GM21423 (cell line): Measurements from ENCODE around the gene SERPINF2.
"Not testable (repeated sequence)": the region's sequence is repeated elsewhere in the genome, so short reads cannot be mapped to it uniquely, and the experiment has no call there.

Experiments used
- ATAC-seq: cut with Tn5 transposase; IDR thresholded peaks from one replicate; pipeline ENCODE4 v1.9.1; 2021; ENCODE audit warnings: mild to moderate bottlenecking, moderate library complexity; ENCODE audit not compliant: unreplicated experiment

SERPINF2 gene

DNA sequence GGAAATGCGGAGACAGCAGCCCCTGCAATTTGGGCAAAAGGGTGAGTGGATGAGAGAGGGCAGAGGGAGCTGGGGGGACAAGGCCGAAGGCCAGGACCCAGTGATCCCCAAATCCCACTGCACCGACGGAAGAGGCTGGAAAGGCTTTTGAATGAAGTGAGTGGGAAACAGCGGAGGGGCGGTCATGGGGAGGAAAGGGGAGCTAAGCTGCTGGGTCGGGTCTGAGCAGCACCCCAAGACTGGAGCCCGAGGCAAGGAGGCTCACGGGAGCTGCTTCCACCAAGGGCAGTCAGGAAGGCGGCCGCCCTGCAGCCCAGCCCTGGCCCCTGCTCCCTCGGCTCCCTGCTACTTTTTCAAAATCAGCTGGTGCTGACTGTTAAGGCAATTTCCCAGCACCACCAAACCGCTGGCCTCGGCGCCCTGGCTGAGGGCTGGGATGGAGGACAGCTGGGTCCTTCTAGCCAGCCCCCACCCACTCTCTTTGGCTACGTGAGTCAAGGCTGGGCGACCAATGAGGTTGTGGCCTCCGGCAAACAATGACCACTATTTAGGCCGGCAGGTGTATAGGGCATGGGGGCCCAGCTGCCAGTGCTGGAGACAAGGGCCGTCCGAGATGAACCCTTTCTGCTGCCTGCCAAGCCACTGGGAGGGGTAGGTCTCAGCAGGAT is 19.7 kb downstream of the SERPINF2 start:
- no peak for ATAC-seq

DNA sequence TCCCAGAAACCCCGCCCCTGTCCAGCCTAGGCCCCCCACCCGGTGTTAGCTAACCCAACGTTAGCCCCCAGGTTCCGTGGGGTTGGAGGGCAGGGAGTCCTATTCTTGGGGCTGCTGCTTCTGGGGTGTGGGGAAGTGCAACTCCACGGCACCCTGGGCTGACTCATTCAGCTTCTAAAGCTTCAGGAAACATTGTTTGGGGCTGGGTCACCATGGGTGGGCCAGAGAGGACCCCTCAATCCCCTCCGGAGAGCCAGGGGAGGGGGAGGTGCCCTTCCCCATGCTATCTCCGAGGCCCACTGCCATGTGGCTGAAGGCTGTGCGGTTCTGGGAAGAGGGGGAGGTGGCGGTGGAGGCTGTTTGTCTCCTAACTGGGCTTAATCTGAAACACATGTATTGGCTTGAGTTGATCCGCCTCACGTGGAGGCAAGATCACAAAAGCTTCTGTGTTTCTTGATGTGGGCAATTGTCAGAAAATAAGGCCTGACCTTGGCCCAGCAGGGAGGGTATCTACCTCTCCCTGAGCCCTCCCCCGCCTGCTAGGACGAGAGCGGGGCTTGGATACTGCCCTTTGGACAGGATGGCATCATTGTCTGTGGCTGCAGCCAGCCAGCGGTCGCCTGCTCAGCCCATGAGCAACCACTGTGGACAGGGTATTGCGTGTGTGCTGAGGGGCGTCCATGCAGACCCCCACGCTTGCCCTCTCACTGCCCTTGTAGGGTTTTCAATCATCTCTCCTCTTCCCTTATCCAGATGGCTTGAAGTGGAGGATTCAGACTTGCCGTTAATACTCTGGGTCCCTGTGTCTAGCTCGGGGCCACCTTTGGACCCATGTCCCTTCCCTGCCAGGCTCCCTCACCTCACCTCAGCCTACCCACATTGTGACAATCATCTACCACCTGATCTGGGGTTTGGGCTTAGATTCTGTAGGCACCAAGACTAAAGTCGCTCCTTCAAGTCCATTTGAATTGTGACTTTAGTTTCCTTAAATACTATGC is 20.5 kb downstream of the SERPINF2 start:
- no peak for ATAC-seq

DNA sequence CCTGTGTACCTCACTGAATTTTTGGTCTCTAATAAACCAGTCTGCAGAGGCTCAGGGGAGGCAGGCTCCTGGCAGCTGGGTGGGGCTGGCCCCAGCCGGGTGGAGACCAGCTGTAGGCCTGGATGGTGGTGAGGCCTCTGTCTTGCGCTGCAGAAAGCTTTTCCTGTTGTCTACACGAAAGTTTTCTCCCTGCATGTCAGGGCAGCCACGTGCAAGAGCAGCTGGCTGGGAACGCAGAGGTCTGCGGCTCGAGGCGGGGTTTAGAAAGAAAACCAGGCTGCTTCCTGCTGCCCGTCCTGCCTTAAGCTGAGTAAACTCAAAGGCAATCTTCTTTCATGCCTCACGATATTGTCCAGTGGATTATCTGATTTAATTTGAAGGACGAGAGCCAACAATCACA is 21.6 kb downstream of the SERPINF2 start:
- ATAC-seq, result no peak

DNA sequence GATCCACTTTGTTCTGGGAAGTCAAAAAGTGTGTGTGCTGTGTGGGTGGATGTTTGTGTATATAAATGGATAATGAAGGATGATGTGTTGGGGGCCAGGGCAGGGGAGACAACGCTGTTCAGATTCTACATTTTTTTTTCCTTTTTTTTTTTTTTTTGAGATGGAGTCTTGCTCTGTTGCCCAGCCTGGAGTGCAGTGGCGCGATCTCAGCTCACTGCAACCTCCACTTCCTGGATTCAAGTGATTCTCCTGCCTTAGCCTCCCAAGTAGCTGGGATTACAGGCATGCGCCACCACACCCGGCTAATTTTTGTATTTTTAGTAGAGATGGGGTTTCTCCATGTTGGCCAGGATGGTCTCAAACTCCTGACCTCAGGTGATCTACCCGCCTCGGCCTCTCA is 22.0 kb downstream of the SERPINF2 start:
- not testable (repeated sequence) for ATAC-seq

DNA sequence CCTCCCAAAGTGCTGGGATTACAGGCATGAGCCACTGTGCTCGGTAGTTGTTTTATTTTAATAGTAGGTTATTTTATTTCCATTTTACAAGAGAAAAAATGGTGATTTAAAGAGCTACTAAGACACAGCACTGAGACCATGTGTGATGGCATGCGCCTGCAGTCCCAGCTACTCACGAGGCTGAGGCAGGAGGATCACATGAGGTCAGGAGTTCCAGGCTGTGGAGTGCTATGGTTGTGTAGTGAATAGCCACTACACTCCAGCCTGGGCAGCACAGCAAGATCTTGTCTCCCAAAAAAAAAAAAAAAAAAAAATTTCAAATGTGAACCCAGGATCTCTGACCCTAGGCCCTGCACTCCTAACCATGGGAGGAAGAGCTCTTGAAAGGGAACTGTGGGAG is 22.9 kb downstream of the SERPINF2 start:
- ATAC-seq, result no peak

DNA sequence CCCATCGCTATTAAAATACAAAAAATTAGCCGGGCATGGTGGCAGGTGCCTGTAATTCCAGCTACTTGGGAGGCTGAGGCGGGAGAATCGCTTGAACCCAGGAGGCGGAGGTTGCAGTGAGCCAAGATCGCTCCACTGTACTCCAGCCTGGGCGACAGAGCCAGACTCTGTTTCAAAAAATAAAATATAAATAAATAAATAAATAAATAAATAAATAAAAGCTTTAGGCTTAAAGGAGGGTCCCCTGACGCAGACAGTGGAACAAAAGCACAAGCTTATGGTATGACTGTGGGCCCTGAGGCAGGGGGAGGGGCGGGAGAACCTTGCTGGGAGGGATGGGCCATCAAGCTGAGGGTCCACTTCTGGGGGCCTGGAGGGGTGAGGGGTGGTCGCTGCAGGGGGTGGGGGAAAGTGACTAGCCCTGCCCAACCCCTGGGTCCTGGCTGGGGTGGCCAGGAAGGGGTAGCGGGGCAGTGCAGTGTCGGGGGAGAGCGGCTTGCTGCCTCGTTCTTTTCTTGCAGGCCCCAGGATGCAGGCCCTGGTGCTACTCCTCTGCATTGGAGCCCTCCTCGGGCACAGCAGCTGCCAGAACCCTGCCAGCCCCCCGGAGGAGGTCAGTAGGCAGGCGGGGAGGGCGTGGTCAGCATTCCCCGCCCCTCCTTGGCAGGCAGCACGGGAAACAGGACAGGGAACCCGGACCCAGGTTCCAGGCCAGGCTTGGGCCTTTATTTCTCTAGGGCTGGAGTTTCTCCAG is 23.9 kb downstream of the SERPINF2 start:
- ATAC-seq, result no peak

DNA sequence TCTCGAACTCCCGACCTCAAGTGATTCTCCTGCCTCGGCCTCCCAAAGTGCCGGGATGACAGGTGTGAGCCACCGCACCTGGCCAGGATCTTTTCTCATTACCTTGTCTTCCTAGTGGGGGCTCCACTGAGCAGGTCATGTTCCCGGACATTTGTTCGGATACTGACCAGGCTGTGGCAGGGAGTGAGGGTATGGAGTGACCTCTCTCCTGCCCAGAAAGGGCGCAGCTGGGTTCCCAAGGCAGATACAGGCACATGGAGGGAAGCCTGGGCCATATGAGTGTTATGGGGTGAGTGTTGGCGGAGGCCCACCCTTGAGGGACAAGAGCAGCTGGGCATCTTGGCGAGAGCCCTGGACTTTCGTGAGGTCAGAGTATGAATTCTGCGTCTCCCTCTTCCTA is 24.7 kb downstream of the SERPINF2 start:
- ATAC-seq, result no peak

DNA sequence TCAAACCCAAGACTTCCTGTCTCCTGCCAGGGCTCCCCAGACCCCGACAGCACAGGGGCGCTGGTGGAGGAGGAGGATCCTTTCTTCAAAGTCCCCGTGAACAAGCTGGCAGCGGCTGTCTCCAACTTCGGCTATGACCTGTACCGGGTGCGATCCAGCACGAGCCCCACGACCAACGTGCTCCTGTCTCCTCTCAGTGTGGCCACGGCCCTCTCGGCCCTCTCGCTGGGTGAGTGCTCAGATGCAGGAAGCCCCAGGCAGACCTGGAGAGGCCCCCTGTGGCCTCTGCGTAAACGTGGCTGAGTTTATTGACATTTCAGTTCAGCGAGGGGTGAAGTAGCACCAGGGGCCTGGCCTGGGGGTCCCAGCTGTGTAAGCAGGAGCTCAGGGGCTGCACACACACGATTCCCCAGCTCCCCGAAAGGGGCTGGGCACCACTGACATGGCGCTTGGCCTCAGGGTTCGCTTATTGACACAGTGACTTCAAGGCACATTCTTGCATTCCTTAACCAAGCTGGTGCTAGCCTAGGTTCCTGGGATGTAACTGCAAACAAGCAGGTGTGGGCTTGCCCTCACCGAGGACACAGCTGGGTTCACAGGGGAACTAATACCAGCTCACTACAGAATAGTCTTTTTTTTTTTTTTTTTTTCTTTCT is 27.3 kb downstream of the SERPINF2 start:
- no peak for ATAC-seq

DNA sequence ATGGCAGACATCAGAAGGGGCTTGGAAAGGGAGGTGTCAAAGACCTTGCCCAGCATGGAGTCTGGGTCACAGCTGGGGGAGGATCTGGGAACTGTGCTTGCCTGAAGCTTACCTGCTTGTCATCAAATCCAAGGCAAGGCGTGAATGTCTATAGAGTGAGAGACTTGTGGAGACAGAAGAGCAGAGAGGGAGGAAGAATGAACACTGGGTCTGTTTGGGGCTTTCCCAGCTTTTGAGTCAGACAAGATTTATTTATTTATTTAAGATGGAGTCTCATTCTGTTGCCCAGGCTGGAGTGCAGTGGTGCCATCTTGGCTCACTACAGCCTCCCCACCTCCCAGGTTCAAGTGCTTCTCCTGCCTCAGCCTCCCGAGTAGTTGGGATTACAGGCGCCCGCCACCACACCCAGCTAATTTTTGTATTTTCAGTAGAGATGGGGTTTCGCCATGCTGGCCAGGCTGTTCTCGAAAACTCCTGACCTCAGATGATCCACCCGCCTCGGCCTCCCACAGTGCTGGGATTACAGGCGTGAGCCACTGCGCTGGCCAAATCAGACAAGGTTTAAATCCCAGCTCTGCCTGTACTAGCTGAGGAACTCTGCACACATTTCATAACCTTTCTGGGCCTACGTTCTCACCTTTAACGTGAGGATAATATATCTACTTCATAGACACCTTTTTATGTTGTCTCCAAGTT is 30.5 kb downstream of the SERPINF2 start:
- not testable (repeated sequence) for ATAC-seq

DNA sequence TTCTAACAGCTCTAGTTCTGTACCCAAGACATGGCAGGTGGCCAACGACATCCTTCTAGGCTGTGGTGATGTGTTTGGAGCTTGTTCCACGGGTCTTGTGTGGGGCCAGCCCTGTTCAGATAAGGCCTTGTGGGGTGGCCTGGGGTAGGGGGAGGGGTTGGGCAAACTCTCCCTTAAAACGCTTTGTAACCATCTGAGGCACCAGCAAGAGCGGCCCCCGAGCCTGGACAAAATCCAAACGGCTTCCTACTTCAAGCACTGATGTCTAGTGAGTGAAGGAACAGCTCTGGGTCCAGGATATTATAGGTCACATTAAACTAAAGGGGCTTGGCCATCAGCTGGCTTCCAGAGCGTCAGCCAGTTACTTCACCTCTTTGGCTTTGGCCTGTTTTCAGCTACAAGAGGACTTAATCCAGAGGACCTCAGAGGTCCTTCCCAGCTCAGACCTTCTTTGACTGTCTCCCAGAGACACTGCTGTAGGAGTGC is 31.1 kb downstream of the SERPINF2 start:
- ATAC-seq, result no peak

DNA sequence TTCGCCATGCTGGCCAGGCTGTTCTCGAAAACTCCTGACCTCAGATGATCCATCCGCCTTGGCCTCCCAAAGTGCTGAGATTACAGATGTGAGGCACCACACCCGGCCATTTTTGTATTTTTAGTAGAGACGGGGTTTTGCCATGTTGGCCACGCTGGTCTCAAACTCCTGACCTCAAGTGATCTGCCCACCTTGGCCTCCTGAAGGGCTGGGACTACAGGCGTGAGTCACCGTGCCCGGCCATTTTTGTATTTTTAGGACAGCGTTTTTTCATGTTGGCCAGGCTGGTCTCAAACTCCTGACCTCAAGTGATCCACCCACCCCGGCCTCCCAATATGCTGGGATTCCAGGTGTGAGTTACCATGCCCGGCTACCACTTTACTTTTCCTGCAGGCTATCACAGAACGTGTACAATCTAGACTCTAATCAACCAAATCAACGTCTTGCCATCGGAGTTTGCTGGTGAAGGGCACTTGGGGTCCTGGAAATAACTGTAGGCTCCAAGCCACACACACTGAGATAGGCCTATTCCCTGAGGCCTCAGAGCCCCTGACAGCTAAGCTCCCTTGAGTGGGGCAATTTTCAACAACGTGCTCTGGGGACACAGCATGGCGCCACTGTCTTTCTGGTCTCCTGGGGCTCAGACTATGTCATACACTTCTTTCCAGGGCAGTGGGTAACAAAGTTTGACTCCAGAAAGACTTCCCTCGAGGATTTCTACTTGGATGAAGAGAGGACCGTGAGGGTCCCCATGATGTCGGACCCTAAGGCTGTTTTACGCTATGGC is 31.9 kb downstream of the SERPINF2 start:
- no peak for ATAC-seq

DNA sequence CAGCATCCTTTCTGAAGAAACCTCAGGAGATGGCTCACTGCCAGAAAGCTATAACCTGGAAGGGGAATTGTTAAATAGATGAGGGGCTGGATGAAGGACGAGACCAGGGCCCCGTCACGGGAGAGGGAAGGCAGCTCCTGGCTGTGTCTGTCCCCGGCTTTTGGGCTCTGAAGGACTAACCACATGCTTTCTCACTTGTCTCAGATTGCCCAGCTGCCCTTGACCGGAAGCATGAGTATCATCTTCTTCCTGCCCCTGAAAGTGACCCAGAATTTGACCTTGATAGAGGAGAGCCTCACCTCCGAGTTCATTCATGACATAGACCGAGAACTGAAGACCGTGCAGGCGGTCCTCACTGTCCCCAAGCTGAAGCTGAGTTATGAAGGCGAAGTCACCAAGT is 33.7 kb downstream of the SERPINF2 start:
- no peak for ATAC-seq

DNA sequence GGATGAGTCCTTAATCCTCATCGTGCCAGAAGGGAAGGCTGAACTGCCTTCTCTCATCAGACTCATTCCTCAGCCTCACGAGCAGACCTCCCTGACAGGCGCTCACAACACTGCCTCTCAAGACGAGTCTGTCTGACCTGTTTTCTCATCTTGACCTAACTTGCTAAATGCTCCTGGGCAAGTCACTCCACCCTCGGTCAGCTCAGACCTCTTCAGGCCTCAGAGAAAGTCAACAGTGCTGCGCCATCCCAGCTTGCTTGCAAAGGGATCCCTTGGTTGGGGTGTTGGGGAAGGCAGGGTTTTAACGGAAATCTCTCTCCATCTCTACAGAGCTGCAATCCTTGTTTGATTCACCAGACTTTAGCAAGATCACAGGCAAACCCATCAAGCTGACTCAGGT is 34.2 kb downstream of the SERPINF2 start:
- ATAC-seq, result no peak

DNA sequence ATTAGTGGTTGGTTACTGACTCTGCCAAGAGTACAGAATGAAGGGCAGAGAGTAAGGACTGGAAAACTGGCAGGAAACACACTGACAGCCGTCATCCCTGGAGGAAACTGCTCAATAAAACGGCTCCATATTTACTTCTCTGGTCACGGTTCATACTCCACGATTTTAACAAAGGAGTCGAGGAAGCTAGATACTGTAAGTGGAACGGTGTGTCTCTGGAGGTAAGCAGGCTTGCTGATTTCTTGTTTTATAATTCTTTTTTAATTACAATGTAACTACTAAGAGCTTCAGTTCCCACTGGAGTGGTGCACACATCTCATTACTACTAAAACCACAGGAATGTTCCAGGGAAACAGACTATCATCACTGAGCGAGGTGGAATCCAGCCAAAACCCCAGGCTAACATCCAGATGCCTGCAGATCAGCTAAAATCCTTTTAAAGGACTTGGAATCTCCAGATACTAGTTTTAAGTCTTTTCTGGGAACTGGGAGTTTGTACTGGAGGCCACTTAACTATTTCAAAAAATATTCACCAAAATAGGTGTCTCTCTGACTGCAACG is 37.0 kb downstream of the SERPINF2 start:
- no peak for ATAC-seq

DNA sequence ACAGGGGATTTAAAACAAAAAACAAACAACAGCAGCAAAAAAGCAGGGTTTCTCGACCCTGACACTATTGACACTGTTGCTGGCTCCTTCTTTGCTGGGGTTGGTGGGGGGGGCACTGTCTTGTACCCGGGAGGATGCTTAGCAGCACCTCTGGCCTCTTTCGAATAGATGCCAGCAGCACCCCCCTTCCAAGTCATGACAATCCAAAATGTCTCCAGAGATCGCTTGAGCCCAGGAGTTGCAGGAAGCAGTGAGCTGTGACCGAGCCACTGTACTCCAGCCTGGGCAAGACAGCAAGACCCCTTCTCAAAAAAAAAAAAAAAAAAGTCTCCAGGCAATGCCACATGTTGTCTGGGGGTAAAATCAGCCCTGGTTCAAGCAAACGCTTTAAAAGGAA is 39.5 kb downstream of the SERPINF2 start:
- ATAC-seq, result no peak

DNA sequence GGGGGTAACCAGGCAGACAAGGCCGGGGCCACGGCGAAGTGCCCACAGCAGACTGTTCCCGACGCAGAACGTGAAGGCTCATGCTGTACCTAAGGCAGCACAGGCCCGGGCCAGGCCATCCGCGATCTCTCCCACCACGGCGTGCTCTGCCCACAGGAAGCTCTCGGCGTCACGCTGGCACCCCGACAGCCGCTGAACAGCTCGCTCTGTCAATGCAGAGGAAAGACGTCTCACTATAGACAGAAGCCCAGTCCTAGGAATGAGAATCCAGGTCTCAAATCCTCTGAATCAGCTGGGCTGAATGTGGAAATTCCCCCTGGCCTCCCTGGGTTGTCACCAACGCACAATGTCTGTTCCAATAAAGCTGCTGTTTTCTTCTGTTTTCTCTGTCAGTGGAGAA is 40.6 kb downstream of the SERPINF2 start:
- no peak for ATAC-seq

DNA sequence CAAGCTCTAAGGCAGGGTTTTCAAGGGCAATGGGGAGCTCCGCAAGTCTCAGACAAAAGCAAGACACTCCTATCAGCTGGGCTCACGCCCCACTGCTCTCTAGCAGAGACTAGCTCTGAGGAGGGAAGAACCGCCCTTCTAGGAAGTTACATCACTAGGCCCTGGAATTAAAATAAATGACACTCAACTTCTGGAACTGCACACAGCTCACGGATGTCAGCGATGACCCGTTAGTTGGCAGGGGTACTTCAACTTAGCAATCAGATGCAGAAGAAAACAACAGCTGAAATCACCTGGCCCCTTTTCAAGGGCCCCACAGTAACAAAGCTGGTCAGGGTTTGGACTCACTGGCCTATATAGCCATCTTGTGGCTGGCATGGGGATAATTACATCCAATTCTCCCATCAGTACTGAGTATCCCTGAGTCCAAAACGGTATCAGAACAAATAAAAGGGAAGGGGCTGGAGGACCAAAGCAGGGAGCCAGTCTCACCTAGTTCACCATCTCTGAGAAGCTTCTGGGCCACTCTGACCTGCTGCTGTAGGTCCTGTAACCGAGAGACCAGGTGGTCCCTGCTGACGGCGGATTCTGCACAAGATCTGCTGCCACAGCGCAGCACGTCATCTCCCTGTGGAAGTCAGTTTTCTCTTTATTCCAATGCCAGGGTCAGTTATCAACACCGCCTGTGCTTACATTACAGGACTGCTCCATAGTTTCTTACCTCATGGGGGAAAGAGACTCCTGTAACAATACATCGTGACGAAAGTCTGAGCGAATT is 41.4 kb downstream of the SERPINF2 start:
- no peak for ATAC-seq

DNA sequence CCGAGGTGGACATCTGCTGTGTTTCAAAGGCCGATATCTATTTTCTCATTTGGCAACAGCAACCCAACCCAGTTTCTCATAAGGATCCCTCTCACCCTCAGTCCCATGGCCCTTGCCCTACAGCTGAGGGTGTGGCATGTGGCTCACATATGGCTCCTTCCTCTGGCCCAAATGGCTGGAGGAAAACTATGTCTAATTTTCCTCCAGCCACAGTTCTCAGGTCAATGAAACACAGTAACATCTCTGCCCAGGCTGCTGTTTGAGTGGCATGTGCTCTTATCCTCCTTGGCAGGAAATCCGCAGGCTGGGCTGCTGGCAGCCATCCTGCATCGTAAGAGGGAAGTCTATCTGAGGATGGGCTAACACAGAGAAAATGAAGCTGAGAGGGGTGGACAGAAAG is 43.3 kb downstream of the SERPINF2 start:
- no peak for ATAC-seq
